ENCODE data around the gene LSM14A.
"Not testable (repeated sequence)": the region's sequence is repeated elsewhere in the genome, so short reads cannot be mapped to it uniquely, and the experiment has no call there.

Gene LSM14A

GRCh38 chr19:34159541-34159940, 12.8 kb upstream of the LSM14A start:
- not testable (repeated sequence) for DNase-seq

- DNase-seq, result not testable (repeated sequence)
These were observed 10.4 kb upstream of the LSM14A start for GRCh38 chr19:34161902-34162301.

GRCh38 chr19:34165295-34165738, 7.0 kb upstream of the LSM14A start:
- DNase-seq, result no peak

GRCh38 chr19:34169475-34170199, 2.7 kb upstream of the LSM14A start:
- not testable (repeated sequence) for DNase-seq

- no peak for DNase-seq
These were observed 796 bp upstream of the LSM14A start for GRCh38 chr19:34171539-34171876.

GRCh38 chr19:34172661-34173192, 423 bp downstream of the LSM14A start:
- no peak for DNase-seq

- DNase-seq, result peak in 1 of 2 experiments; percentile 15
These were observed 1.1 kb downstream of the LSM14A start for GRCh38 chr19:34173193-34173956.

GRCh38 chr19:34175173-34175572, 2.9 kb downstream of the LSM14A start:
- DNase-seq, result not testable (repeated sequence)

GRCh38 chr19:34176581-34176980, 4.3 kb downstream of the LSM14A start:
- DNase-seq, result no peak

GRCh38 chr19:34178274-34178610, 5.9 kb downstream of the LSM14A start:
- DNase-seq, result no peak

- no peak for DNase-seq
These were observed 6.8 kb downstream of the LSM14A start for GRCh38 chr19:34179066-34179465.

GRCh38 chr19:34180273-34180672, 8.0 kb downstream of the LSM14A start:
- DNase-seq, result no peak

- DNase-seq, result no peak
These were observed 8.4 kb downstream of the LSM14A start for GRCh38 chr19:34180709-34181108.

GRCh38 chr19:34181111-34181864, 9.0 kb downstream of the LSM14A start:
- DNase-seq, result peak; percentile 32 to 52

- DNase-seq, result no peak
These were observed 9.8 kb downstream of the LSM14A start for GRCh38 chr19:34182125-34182524.

GRCh38 chr19:34184880-34185491, 12.7 kb downstream of the LSM14A start:
- DNase-seq, result no peak

GRCh38 chr19:34186205-34186604, 13.9 kb downstream of the LSM14A start:
- DNase-seq, result no peak

GRCh38 chr19:34187011-34187410, 14.7 kb downstream of the LSM14A start:
- no peak for DNase-seq

GRCh38 chr19:34188408-34188807, 16.1 kb downstream of the LSM14A start:
- DNase-seq, result peak; percentile 28 to 35

GRCh38 chr19:34189199-34189916, 17.1 kb downstream of the LSM14A start:
- DNase-seq, result no peak

- no peak for DNase-seq
These were observed 17.7 kb downstream of the LSM14A start for GRCh38 chr19:34189917-34190425.

- DNase-seq, result no peak
These were observed 19.2 kb downstream of the LSM14A start for GRCh38 chr19:34191355-34191962.
